GM12801 (cell line): ENCODE measurements around the gene LCN10.

ENCODE experiments used
- TF ChIP-seq, protein P1 (sequence below): IDR thresholded peaks from one replicate; pipeline ENCODE4 v1.5.1; 2011; ENCODE audit warnings: control low read depth; ENCODE audit not compliant: insufficient read length; ENCODE audit errors: extremely low read depth

The LCN10 gene

GRCh38 chr9:136723989-136724388, 18.8 kb downstream of the LCN10 start:
- TF ChIP-seq, protein P1, sequence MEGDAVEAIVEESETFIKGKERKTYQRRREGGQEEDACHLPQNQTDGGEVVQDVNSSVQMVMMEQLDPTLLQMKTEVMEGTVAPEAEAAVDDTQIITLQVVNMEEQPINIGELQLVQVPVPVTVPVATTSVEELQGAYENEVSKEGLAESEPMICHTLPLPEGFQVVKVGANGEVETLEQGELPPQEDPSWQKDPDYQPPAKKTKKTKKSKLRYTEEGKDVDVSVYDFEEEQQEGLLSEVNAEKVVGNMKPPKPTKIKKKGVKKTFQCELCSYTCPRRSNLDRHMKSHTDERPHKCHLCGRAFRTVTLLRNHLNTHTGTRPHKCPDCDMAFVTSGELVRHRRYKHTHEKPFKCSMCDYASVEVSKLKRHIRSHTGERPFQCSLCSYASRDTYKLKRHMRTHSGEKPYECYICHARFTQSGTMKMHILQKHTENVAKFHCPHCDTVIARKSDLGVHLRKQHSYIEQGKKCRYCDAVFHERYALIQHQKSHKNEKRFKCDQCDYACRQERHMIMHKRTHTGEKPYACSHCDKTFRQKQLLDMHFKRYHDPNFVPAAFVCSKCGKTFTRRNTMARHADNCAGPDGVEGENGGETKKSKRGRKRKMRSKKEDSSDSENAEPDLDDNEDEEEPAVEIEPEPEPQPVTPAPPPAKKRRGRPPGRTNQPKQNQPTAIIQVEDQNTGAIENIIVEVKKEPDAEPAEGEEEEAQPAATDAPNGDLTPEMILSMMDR, result no peak

- TF ChIP-seq, protein P1, result no peak
Measured at GRCh38 chr9:136723362-136723976, 19.3 kb downstream of the LCN10 start.

GRCh38 chr9:136722969-136723356, 19.8 kb downstream of the LCN10 start:
- TF ChIP-seq, protein P1, result no peak

DNA sequence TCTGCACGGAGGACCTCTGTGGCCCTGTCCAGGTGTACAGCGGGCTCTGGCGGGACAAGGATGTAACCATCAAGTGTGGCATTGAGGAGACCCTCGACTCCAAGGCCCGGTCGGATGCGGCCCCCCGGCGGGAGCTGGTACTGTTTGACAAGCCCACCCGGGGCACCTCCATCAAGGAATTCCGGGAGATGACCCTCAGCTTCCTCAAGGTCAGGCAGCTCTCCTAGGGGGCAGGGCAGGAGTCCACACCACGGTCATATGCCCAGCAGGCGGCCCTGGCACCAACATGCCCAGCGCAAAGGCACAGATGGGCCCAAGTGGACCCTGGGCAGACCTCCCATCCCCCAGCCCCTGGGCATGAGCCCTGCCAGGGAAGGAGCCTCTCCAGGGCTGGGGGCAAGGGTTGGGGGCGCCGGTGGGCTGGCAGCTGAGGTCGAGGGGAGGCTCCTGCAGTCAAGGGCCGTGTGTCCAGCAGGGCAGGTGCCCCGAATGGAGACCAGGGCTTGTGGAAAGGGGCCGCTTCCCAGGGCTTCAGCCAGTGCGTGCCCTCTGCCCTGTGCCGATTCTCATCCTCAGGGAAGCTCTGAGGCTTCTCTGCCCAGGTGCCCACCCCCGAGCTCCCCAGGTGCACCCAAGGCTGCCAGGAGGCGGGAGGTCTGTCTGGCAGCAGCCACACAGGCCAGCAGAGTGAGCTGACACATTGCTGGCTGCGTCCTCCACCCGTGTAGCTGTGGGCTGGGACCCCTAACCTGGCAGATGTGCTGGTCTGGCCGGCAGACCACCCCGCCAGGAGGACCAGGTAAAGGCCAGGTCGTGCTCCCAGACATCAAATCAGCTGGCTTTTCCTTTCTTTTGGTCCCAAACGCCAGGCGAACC, 20.4 kb downstream of the LCN10 start:
- TF ChIP-seq, protein P1, result no peak

GRCh38 chr9:136721339-136722092, 21.2 kb downstream of the LCN10 start:
- TF ChIP-seq, protein P1, result no peak

DNA sequence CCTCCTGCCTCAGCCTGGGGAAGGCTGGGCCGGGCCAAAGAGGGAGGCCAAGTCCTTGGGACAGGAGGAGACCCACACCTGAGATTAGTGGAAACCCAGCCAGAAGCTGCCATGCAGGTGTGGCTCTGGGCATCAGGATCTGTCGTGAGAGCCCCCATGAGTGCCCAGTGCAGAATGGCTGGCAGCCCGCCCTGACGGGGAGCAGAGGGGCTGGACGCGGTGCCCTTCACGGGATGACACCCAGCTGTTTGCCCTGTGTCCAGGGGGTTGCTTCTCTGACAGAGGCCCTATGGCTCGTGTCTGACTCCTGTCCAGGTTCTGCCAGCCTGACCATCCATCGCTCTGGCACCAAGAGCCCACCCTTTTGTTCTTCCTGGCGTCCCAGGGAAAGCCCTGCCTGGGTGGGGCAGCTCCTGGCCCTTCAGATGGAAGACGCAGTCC, 21.8 kb downstream of the LCN10 start:
- TF ChIP-seq, protein P1, result no peak

DNA sequence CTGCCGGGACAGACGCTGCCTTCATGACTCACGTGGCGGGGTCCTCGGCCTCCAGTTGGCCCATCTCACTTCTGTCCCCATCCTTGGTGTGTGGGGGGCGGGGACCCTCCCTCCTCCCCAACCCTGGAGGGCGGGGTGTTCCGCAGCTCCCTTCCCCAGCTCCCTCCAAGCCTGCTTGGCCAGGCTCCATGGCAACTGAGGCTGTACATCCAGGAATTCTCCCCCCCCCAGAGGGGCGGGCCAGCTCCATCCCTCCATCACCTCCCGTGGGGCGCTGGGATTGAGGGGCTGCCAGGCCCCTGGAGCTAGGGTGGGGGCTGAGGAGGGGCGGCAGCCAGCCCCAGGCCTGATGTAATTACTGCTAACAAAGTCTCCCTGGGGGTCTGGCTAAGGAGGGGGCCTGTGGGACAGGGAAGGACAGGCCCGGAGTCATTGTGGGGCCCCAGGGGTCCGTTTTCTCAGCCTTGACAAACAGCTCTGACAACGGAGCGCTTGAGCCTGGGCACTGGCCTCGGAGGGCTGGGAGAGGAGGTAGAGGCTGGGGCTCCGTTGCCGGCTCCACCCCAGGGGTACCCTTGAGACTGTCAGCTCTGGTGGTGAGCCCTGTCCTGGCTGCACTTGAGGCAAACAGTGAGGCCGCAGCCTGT, 22.4 kb downstream of the LCN10 start:
- TF ChIP-seq, protein P1, result no peak
